ENCODE data around the gene ARR3. TPM values are rescaled to one million over a fixed set of nuclear protein-coding genes. Genes with fewer than 3 reads are reported as not detected.

ARR3 gene
- not detected in 2 replicates for total RNA-seq

GRCh38 chrX:70268034-70268433 lies at the start of gene ARR3:
ARR3 (plus strand) TSS chrX:70268334; CDS start chrX:70269386, 1,052 bp downstream.

DNA sequence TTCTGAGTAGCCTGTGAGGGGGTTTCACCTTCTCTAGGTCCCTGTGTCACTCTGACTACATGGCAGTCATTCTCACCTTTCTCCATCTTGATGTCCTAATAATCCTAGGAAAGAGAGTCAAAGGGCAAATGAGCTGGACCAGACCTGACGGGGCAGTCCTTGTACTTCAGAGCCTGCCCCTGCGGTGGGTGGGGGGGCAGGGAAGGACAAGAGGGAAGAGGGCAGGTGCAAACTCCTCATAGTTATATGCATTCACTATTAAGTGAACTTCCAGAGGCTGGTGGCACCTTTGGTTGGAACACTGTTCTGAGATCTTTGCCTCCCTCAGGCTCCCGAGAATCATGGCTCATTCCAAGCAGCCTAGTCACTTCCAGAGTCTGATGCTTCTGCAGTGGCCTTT lies 33.8 kb upstream of the ARR3 start, which contains the start of gene AWAT1:
AWAT1 (plus strand) TSS at position 301 of the 400 bp plus-strand sequence; CDS start at position 342, 41 bp downstream.

DNA sequence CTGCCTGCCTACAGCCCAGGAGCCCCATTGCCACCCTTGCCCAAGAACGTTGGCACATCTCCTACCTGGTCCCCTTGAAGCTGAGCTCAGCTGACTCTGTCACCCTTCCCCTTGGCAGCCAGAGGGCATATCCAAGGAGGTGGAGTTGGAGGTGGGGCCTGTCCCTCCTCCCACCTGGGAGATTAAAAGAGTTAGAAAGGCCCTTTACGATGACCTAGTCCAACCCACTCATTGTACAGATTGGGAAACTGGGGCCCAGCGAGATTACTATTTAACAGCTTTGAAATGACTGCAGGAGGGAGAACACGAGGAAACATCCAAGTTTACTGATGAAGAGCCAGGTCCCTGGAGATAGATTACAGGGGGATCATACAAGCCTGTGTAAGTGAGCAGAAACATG lies 8.0 kb upstream of the ARR3 start, which contains the start of gene P2RY4:
P2RY4 (minus strand) TSS at position 101 of the 400 bp plus-strand sequence. CDS start 580 bp downstream, outside the sequence.

GRCh38 chrX:70281951-70282350 lies 13.8 kb downstream of the ARR3 start, which contains the start of gene RAB41:
RAB41 (plus strand) TSS chrX:70282172; CDS start chrX:70282218, 46 bp downstream.

GRCh38 chrX:70289793-70290770 lies 21.9 kb downstream of the ARR3 start, which contains the start of the genes KIF4A and PDZD11:
KIF4A (plus strand) TSS chrX:70290104; CDS start chrX:70290459, 355 bp downstream.
PDZD11 (minus strand) TSS chrX:70289927; CDS start chrX:70289341, 586 bp downstream.

Other genes starting within 250 kb of the ARR3 start
- gene AWAT2, start 218.4 kb upstream of the ARR3 start, total RNA-seq = not detected in 2 replicates
- gene OTUD6A, start 205.9 kb upstream of the ARR3 start, total RNA-seq = not detected in 2 replicates
- gene IGBP1, start 134.9 kb upstream of the ARR3 start, total RNA-seq = 111 and 134 TPM in 2 replicates
- gene DGAT2L6, start 90.9 kb upstream of the ARR3 start, total RNA-seq = not detected in 2 replicates
- not detected in 2 replicates for gene AWAT1, start 33.7 kb upstream of the ARR3 start, total RNA-seq
- gene P2RY4, start 8.1 kb upstream of the ARR3 start, total RNA-seq = not detected in 2 replicates
- gene RAB41, start 13.8 kb downstream of the ARR3 start, total RNA-seq = not detected in 2 replicates
- gene PDZD11, start 21.6 kb downstream of the ARR3 start, total RNA-seq = 21.1 and 39.3 TPM in 2 replicates
- gene KIF4A, start 21.8 kb downstream of the ARR3 start, total RNA-seq = 0.43 and 1.4 TPM in 2 replicates
- gene GDPD2, start 155.0 kb downstream of the ARR3 start, total RNA-seq = under 0.01 TPM in 1 of 2 replicates, not detected in the other
- gene DLG3, start 176.5 kb downstream of the ARR3 start, total RNA-seq = 11.6 and 16.4 TPM in 2 replicates

All from tracheal epithelial cell (primary cell).